Naive thymus-derived CD4-positive, alpha-beta T cell (primary cell): Measurements from ENCODE around the gene FLT3. TPM values are rescaled to one million over a fixed set of nuclear protein-coding genes. Genes with fewer than 3 reads are reported as not detected.
"Not testable (repeated sequence)": the region's sequence is repeated elsewhere in the genome, so short reads cannot be mapped to it uniquely, and the experiment has no call there.

Source experiments
- ATAC-seq: fragments of 150-1000 bp; cut with Tn5 transposase; 2 replicates; pipeline ENCODE4 v1.10.0; 2021; ENCODE audit warnings: mild to moderate bottlenecking, moderate library complexity
- CTCF ChIA-PET: fragments of 350-600 bp; sonication (Branson Sonifier 250); formaldehyde crosslinking; loops from one replicate; lab custom pipeline; 2021; ENCODE audit warnings: antibody characterized with exemption; lab: Charles Lee
- POLR2A ChIA-PET: fragments of 350-600 bp; sonication (Branson Sonifier 250); formaldehyde crosslinking; loops from one replicate; lab custom pipeline; 2021; ENCODE audit warnings: antibody characterized with exemption, inconsistent platforms; lab: Charles Lee
- DNase-seq, 9 donors: peaks; one replicate each; pipeline versions ENCODE4 v3.0.0 to v3.0.0-alpha.2; 2020 to 2022; ENCODE audit warnings: mixed read lengths in 1 of 9
- H3K27ac ChIP-seq: one replicate; pipeline ENCODE4 v1.7.0; 2013; ENCODE audit warnings: mild to moderate bottlenecking, low read depth, low read length, moderate library complexity
- H3K27me3 ChIP-seq, 2 donors: one replicate each; pipeline ENCODE4 v1.7.0; 2013; ENCODE audit warnings: low read length in 2 of 2, mild to moderate bottlenecking in 2 of 2, moderate library complexity in 2 of 2; ENCODE audit not compliant: control insufficient read depth in 2 of 2, insufficient read depth in 2 of 2
- H3K36me3 ChIP-seq, 3 experiments: 1 replicate in 2 of 3; 2 replicates in 1 of 3; pipeline ENCODE4 v1.7.0; 2013; ENCODE audit warnings: low read length in 3 of 3, mild to moderate bottlenecking in 3 of 3, moderate library complexity in 1 of 3; ENCODE audit not compliant: insufficient read depth in 3 of 3, control insufficient read depth in 2 of 3
- H3K4me1 ChIP-seq, 2 donors: one replicate each; pipeline ENCODE4 v1.7.0; 2013; ENCODE audit warnings: low read length in 2 of 2, mild to moderate bottlenecking in 2 of 2, moderate library complexity in 1 of 2; ENCODE audit not compliant: control insufficient read depth in 2 of 2, insufficient read depth in 2 of 2
- H3K4me3 ChIP-seq: 2 replicates; pipeline ENCODE4 v1.7.0; 2013; ENCODE audit warnings: mild to moderate bottlenecking, low read length
- H3K9me3 ChIP-seq, 3 experiments: 1 replicate in 2 of 3; 2 replicates in 1 of 3; pipeline ENCODE4 v1.7.0; 2013; ENCODE audit warnings: low read length in 3 of 3; ENCODE audit not compliant: control insufficient read depth in 2 of 3
- H3K27ac Mint-ChIP-seq, 9 donors: one replicate each; pipeline ENCODE4 v1.8.0; 2020 to 2022; ENCODE audit warnings: mixed read lengths in 9 of 9, mild to moderate bottlenecking in 8 of 9, moderate library complexity in 5 of 9, inconsistent platforms in 2 of 9
- H3K27me3 Mint-ChIP-seq, 5 donors: one replicate each; pipeline ENCODE4 v1.8.0; 2021 to 2022; ENCODE audit warnings: mixed read lengths in 5 of 5, mild to moderate bottlenecking in 1 of 5
- H3K36me3 Mint-ChIP-seq, 5 donors: one replicate each; pipeline ENCODE4 v1.8.0; 2020 to 2022; ENCODE audit warnings: mixed read lengths in 5 of 5, mild to moderate bottlenecking in 3 of 5, inconsistent platforms in 1 of 5
- H3K4me1 Mint-ChIP-seq, 7 donors: one replicate each; pipeline ENCODE4 v1.8.0; 2020 to 2022; ENCODE audit warnings: mixed read lengths in 7 of 7, mild to moderate bottlenecking in 3 of 7, inconsistent platforms in 1 of 7
- H3K4me3 Mint-ChIP-seq, 10 donors: one replicate each; pipeline ENCODE4 v1.8.0; 2020 to 2022; ENCODE audit warnings: mild to moderate bottlenecking in 10 of 10, mixed read lengths in 10 of 10, moderate library complexity in 6 of 10, inconsistent platforms in 2 of 10
- H3K9me3 Mint-ChIP-seq, 11 donors: one replicate each; pipeline ENCODE4 v1.8.0; 2020 to 2022; ENCODE audit warnings: mixed read lengths in 11 of 11, mild to moderate bottlenecking in 4 of 11, inconsistent platforms in 1 of 11, moderate library complexity in 1 of 11
- intact Hi-C, 2 donors: fragments of 100-400 bp; cut with micrococcal nuclease; formaldehyde crosslinking; loops; one replicate each; pipeline ENCODE4 v1.15.1; 2023
- polyA plus RNA-seq, 2 donors: library from polyadenylated mRNA; unstranded; fragments of 300-500 nt; fragmentation: Illumina TruSeq; gene quantifications; one replicate each; pipeline ENCODE4 v1.2.3, GENCODE V29; 2021
- total RNA-seq, 6 experiments: library from RNA in 5 of 6; stranded (reverse) in 5 of 6; gene quantifications; 1 replicate in 5 of 6; 2 replicates in 1 of 6; pipeline ENCODE4 v1.2.3 and lab custom pipeline; 2021 to 2026

FLT3 gene
- total RNA-seq (1 to 10 TPM in 1 of 5 experiments, under 1 TPM in 1, not detected in 3; 0.77 to 3.4 TPM), polyA plus RNA-seq (not detected), total RNA-seq (lab: John Stamatoyannopoulos, UW) (not detected)

DNA sequence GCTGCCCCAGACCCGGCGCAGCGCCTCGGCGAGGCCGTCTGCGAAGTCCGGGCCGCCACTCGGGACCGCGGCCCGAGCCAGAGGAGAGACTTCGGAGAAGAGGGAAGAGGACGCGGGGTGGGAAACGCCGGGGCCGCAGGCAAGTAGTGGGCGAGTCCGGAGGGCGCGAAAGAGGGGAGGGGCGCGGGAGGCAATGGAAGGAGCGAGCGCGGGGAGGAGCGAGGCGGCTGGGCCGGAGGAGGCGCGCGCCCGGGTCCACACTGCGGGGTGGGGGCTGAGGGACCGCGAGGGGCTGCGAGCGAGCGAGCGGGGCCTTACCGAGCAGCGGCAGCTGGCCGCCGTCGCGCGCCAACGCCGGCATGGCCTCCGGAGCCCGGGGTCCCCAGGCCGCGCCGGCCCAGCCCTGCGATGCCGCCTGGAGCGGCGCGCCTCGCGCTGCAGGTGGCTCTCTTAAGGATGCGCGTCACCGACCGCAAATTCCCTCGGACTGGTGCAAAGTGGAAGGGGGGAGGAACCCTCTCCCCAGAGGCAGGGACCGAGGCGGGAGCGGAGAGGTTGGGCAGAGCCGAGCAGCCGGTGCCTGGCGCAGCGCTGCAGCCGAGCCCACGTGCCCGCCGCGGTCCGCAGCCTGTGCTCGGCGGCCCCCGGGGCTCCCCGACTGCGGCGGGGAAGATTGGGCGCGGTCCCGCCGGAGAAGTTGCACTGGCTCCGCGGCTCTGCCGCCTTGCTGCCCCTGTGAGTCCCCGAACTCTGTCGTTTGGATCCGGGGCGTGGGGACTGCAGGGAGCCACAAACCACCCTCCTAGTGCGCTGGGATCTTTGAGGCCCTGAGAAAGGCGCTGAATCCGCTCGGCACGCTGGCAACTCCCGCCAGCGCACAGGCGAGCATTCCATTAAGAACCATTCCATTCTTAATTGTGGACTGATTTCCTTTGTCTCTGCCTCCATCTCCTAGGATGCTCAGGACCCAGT lies at the start of gene FLT3:
Gene FLT3 (minus strand): TSS at position 427 of the 972 bp plus-strand sequence. CDS start 66 bp downstream, at position 361.
- POLR2A ChIA-PET, result no interaction called here
- ATAC-seq, result peak; percentile 78
- Histone ChIP-seq H3K4me1 (peaks cover 4 to 8% of the 10 kb centered on the region in 2 donors), H3K4me3 (no peak within 1 kb of the TSS), H3K27me3 (peaks cover 7 to 16% of the 10 kb centered on the region in 2 donors), H3K27ac (no peak within 1 kb of the TSS), H3K36me3 (no peaks in the 10 kb centered on the region), H3K9me3 (no peaks in the 10 kb centered on the region)
- Mint-ChIP-seq H3K9me3 (peaks cover 0 to 4% (median 0%) of the 10 kb centered on the region in 11 donors), H3K36me3 (no peaks in the 10 kb centered on the region), H3K4me1 (peaks cover 0 to 16% (median 8%) of the 10 kb centered on the region in 7 donors), H3K27ac (no peak within 1 kb of the TSS), H3K27me3 (peaks cover 48 to 71% (median 59%) of the 10 kb centered on the region in 5 donors), H3K4me3 (peak within 1 kb of the TSS; percentile 60 to 88 (median 79))
- CTCF ChIA-PET, result no interaction called here
- peak in 6 of 9 donors; percentile 0 to 42 (median 8) for DNase-seq
- intact Hi-C loops, result no loop called here

DNA sequence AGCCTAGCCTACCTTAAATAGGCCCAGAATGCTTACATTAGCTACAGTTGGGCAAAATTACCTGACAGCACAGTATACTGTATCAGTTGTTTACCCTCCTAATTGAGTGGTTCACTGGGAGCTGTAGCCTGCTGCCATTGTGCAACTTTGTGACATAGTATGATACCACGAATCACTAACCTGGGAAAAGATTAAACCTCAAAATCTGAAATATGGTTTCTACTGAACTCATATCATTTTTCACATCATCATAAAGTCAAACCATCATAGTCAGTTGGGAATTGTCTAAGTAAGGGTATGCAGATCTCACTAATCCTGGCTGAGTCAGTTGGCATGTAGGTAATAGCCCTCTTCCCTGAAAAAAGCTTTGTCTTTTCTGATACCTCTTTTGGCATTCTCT lies 47.1 kb upstream of the FLT3 start:
- ATAC-seq, result no peak
- ChIA-PET CTCF (no interaction called here), POLR2A (interaction anchor here (0.6 to 1.2 kb wide), 3 partner anchors 38 to 137 kb away, joined by 3 to 4 read pairs (median 3); no protein-coding TSS in a partner anchor)
- no peaks in the 10 kb centered on the region for H3K9me3 Mint-ChIP-seq
- peak overlapping the region in 1 of 9 donors; percentile 41 for H3K27ac Mint-ChIP-seq
- H3K36me3 Mint-ChIP-seq, result peaks cover 0 to 22% (median 12%) of the 10 kb centered on the region in 5 donors
- no peak overlapping the region for H3K27ac ChIP-seq
- H3K4me3 ChIP-seq, result no peak overlapping the region
- intact Hi-C loops, result no loop called here
- no peaks in the 10 kb centered on the region for H3K36me3 ChIP-seq
- H3K27me3 ChIP-seq, result no peaks in the 10 kb centered on the region
- DNase-seq, result no peak
- H3K4me3 Mint-ChIP-seq, result peak overlapping the region in 4 of 10 donors; percentile 6 to 50 (median 27)
- H3K27me3 Mint-ChIP-seq, result no peaks in the 10 kb centered on the region
- H3K9me3 ChIP-seq, result no peaks in the 10 kb centered on the region
- peaks cover 7 to 16% of the 10 kb centered on the region in 2 donors for H3K4me1 ChIP-seq
- H3K4me1 Mint-ChIP-seq, result peaks cover 12 to 93% (median 70%) of the 10 kb centered on the region in 7 donors

DNA sequence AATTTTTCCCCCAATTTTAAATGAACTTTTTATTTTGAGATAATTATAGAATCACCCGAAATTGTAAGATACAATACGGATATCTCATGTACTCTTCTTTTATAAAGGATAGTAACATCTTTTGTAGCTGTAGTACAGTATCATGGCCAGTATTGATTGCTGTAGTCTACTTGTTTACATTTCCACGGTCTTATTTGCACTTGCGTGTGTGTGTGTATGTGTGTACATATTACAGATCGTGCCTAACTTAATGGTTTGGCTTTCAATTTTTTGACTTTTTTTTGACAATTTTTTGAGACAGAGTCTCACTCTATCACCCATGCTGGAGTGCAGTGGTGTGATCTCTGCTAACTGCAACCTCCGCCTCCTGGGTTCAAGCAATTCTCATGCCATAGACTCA lies 44.7 kb upstream of the FLT3 start:
- H3K36me3 ChIP-seq, result no peaks in the 10 kb centered on the region
- no peak for ATAC-seq
- Mint-ChIP-seq H3K27me3 (no peaks in the 10 kb centered on the region), H3K4me1 (peaks cover 26 to 93% (median 71%) of the 10 kb centered on the region in 7 donors), H3K9me3 (peaks cover 0 to 2% (median 0%) of the 10 kb centered on the region in 11 donors), H3K36me3 (peaks cover 0 to 18% (median 5%) of the 10 kb centered on the region in 5 donors), H3K27ac (no peak overlapping the region), H3K4me3 (peak overlapping the region in 1 of 10 donors; percentile 41)
- ChIA-PET CTCF (no interaction called here), POLR2A (no interaction called here)
- H3K27ac ChIP-seq, result no peak overlapping the region
- H3K4me1 ChIP-seq, result peaks cover 18 to 20% of the 10 kb centered on the region in 2 donors
- DNase-seq, result no peak
- no peaks in the 10 kb centered on the region for H3K27me3 ChIP-seq
- intact Hi-C loops, result no loop called here
- H3K4me3 ChIP-seq, result no peak overlapping the region
- no peaks in the 10 kb centered on the region for H3K9me3 ChIP-seq

DNA sequence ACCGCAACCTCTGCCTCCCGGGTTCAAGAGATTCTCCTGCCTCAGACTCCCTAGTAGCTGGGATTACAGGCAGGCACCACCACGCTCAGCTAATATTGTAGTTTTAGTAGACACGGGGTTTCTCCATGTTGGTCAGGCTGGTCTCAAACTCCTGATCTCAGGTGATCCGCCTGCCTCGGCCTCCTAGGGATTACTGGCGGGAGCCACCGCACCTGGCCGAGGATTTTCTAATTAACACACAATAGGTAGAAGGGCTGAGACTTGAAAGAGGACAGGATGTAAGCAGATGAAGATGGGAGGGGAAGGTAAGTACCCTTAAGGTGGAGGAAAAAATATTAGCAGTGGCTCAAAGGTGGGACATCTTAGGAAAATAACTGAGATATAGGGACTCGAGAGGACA lies 41.2 kb upstream of the FLT3 start:
- H3K9me3 ChIP-seq, H3K27me3 ChIP-seq, H3K36me3 Mint-ChIP-seq, H3K9me3 Mint-ChIP-seq, H3K27me3 Mint-ChIP-seq, H3K4me3 ChIP-seq, ATAC-seq, intact Hi-C loops, CTCF ChIA-PET, H3K36me3 ChIP-seq, DNase-seq: not testable (repeated sequence)
- Mint-ChIP-seq H3K4me1 (peaks cover 42 to 77% (median 58%) of the 10 kb centered on the region in 7 donors), H3K27ac (peak overlapping the region in 8 of 9 donors; percentile 1 to 90 (median 38)), H3K4me3 (peak overlapping the region; percentile 15 to 99 (median 92))
- H3K4me1 ChIP-seq, result peaks cover 24% of the 10 kb centered on the region in 2 donors
- H3K27ac ChIP-seq, result peak overlapping the region; percentile 4
- POLR2A ChIA-PET, result interaction anchor here (0.6 to 0.7 kb wide), 2 partner anchors 665 to 843 kb away, joined by 5 read pairs; no protein-coding TSS in a partner anchor

DNA sequence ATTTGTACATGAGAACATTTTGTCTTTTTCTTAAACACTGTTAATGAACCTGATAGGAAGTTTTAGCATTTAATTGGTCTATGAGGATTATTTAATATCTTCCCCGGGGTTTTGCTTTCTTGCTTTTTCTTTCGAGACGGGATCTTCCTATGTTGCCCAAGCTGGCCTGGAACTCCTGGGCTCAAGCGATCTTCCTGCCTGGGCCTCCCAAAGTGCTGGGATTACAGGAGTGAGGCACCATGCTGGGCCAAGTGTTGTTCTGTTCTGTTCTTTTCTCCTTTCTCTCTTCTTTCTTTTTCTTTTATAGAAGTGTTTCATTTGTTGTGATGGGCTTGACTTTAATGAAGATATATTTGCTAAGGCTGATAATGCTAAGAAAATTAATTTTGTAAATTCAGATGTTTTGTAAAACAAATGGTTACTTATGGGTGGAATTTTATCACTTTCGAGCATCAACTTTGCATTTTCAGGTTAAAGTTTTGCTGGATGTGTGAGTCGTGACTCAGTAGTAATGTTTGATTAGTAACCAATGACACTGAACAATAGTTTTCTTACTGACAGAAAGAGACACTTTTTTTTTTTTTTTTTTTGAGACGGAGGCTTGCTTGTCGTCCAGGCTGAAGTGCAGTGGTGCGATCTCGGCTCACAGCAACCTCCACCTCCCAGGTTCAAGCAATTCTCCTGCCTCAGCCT lies 40.2 kb upstream of the FLT3 start:
- no peak for DNase-seq
- Histone ChIP-seq H3K4me3 (peak overlapping the region; percentile 56), H3K9me3 (no peaks in the 10 kb centered on the region), H3K4me1 (peaks cover 24% of the 10 kb centered on the region in 2 donors), H3K27ac (peak overlapping the region; percentile 99), H3K36me3 (peaks cover 0 to 10% (median 0%) of the 10 kb centered on the region in 3 experiments), H3K27me3 (no peaks in the 10 kb centered on the region)
- Mint-ChIP-seq H3K4me1 (peaks cover 46 to 72% (median 51%) of the 10 kb centered on the region in 7 donors), H3K9me3 (peaks cover 0 to 10% (median 0%) of the 10 kb centered on the region in 11 donors), H3K27ac (peak overlapping the region; percentile 90 to 99 (median 96)), H3K27me3 (peaks cover 0 to 2% (median 0%) of the 10 kb centered on the region in 5 donors), H3K4me3 (peak overlapping the region; percentile 90 to 99 (median 94)), H3K36me3 (peaks cover 0 to 7% (median 5%) of the 10 kb centered on the region in 5 donors)
- intact Hi-C loops, result no loop called here
- no peak for ATAC-seq
- ChIA-PET CTCF (no interaction called here), POLR2A (interaction anchor here (0.6 to 1.6 kb wide), 6 partner anchors 9 to 842 kb away, joined by 3 to 11 read pairs (median 5); partner anchors contain the start of gene POMP)
